Bronchial epithelial cell (primary cell): ENCODE data around the gene EIPR1. TPM values are rescaled to one million over a fixed set of nuclear protein-coding genes. Genes with fewer than 3 reads are reported as not detected.

Experiments used
- DNase-seq: peaks from one replicate; pipeline ENCODE4 v3.0.0-alpha.2; 2010; ENCODE audit warnings: low read depth
- FAIRE-seq: peaks from 2 replicates; lab custom pipeline; 2011; peaks lifted over from hg19 to GRCh38; lab: Jason Lieb, UNC
- H3K27me3 ChIP-seq: 2 replicates; pipeline ENCODE4 v1.5.1; 2011; ENCODE audit warnings: low read length; ENCODE audit not compliant: control insufficient read depth, insufficient read depth
- H3K36me3 ChIP-seq: 2 replicates; pipeline ENCODE4 v1.5.1; 2011; ENCODE audit warnings: low read length; ENCODE audit not compliant: control insufficient read depth, insufficient read depth
- H3K4me3 ChIP-seq: 2 replicates; pipeline ENCODE4 v1.5.1; 2011; ENCODE audit warnings: mild to moderate bottlenecking, low read depth, low read length, control low read depth
- total RNA-seq: library from RNA; depleted of rRNA; stranded (reverse); fragments of >200 nt; gene quantifications from 2 replicates; pipeline ENCODE4 v1.2.1, GENCODE V29; 2014
- TF ChIP-seq, protein P1 (sequence below): IDR thresholded peaks from 2 replicates; pipeline ENCODE4 v1.5.1; 2011; ENCODE audit warnings: mild to moderate bottlenecking, moderate library complexity, low read length, control low read depth, inconsistent platforms; ENCODE audit not compliant: insufficient read depth, severe bottlenecking

EIPR1 gene
- total RNA-seq, 1 donor from 2014 or later, result 44.5 TPM

DNA sequence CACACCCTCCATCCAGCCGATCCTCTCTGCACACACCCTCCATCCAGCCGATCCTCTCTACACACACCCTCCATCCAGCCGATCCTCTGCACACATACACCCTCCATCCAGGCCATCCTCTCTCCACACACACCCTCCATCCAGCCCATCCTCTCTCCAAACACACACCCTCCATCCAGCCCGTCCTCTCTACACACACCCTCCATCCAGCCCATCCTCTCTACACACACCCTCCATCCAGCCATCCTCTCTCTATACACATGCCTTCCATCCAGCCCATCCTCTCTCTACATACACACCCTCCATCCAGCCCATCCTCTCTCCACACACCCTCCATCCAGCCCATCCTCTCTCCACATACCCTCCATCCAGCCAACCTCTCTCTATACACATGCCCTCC lies 83.1 kb downstream of the EIPR1 start:
- Histone ChIP-seq H3K36me3 (no peaks in the 10 kb centered on the region), H3K27me3 (no peaks in the 10 kb centered on the region), H3K4me3 (no peak overlapping the region)
- TF ChIP-seq, protein P1, sequence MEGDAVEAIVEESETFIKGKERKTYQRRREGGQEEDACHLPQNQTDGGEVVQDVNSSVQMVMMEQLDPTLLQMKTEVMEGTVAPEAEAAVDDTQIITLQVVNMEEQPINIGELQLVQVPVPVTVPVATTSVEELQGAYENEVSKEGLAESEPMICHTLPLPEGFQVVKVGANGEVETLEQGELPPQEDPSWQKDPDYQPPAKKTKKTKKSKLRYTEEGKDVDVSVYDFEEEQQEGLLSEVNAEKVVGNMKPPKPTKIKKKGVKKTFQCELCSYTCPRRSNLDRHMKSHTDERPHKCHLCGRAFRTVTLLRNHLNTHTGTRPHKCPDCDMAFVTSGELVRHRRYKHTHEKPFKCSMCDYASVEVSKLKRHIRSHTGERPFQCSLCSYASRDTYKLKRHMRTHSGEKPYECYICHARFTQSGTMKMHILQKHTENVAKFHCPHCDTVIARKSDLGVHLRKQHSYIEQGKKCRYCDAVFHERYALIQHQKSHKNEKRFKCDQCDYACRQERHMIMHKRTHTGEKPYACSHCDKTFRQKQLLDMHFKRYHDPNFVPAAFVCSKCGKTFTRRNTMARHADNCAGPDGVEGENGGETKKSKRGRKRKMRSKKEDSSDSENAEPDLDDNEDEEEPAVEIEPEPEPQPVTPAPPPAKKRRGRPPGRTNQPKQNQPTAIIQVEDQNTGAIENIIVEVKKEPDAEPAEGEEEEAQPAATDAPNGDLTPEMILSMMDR, result no peak
- FAIRE-seq (no peak), DNase-seq (no peak)

DNA sequence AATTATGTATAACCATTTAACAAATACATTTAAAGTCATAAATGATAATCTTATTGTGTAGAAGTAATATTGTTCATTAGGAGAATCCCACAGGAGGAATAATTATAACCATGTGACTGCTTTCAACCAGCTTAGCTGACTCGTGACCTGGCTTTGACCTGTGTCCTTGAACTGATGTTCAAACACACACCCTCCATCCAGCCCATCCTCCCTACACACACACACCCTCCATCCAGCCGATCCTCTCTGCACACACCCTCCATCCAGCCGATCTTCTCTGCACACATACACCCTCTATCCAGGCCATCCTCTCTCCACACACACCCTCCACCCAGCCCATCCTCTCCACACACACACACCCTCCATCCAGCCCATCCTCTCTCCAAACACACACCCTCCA lies 83.5 kb downstream of the EIPR1 start:
- peak; percentile 81 for FAIRE-seq
- H3K4me3 ChIP-seq, result no peak overlapping the region
- TF ChIP-seq, protein P1, result no peak
- no peaks in the 10 kb centered on the region for H3K36me3 ChIP-seq
- H3K27me3 ChIP-seq, result no peaks in the 10 kb centered on the region
- no peak for DNase-seq

DNA sequence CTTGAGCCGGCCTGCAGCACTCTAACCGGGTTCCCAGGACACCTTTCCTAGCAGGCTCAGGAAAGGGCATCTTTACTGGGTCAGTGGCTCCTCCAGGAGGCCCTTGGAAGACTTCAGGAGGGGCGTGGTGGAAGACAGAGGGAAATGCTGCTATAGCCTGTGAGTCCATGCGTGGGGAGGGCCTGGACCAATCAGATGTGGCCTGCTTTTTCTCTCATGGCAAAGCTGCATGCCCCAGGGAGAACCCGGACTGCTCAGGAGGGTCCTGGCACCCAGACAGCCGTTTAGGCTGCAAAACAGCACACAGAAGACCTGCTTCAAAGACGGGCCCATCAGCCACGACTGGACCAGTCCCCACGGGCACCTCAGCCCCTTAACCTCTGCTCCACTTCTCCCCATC lies 84.4 kb downstream of the EIPR1 start:
- no peak for FAIRE-seq
- DNase-seq, result no peak

GRCh38 chr2:3292416-3292815 lies 85.2 kb downstream of the EIPR1 start:
- no peak for DNase-seq
- no peaks in the 10 kb centered on the region for H3K27me3 ChIP-seq
- no peak overlapping the region for H3K4me3 ChIP-seq
- no peak for FAIRE-seq
- H3K36me3 ChIP-seq, result no peaks in the 10 kb centered on the region
- TF ChIP-seq, protein P1, result no peak

More for the DNA sequence above, 84.4 kb downstream of the EIPR1 start:
- TF ChIP-seq, protein P1, result no peak
- Histone ChIP-seq H3K27me3 (no peaks in the 10 kb centered on the region), H3K4me3 (no peak overlapping the region), H3K36me3 (no peaks in the 10 kb centered on the region)

DNA sequence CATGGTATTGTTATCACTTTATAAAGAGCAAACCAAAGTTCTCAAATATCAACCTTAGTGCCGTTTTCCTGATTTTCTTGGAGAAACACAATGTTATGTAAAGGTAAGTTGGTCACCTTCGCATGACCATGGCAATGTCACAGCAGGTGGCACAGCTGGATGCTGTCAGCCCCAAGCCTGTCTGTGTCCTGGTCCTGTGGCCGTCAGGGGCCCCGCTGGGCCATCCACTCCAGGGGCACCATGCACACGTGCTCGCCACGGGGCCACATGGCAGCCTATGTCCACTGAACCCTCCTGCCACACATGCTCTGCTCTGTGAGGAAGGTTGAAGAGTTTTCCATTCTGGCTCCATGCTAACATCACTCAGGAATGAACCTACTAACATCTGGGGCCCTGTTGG lies 85.9 kb downstream of the EIPR1 start:
- TF ChIP-seq, protein P1, result no peak
- Histone ChIP-seq H3K27me3 (no peaks in the 10 kb centered on the region), H3K4me3 (no peak overlapping the region), H3K36me3 (no peaks in the 10 kb centered on the region)
- DNase-seq (no peak), FAIRE-seq (no peak)

- FAIRE-seq (no peak), DNase-seq (no peak)
- TF ChIP-seq, protein P1, result no peak
- H3K4me3 ChIP-seq, result no peak overlapping the region
- H3K36me3 ChIP-seq, result no peaks in the 10 kb centered on the region
- no peaks in the 10 kb centered on the region for H3K27me3 ChIP-seq
These were observed 86.5 kb downstream of the EIPR1 start for GRCh38 chr2:3291113-3291512.
